HG03378 (cell line): Measurements from ENCODE around the gene SBF2.

ENCODE experiments used
- ATAC-seq: cut with Tn5 transposase; IDR thresholded peaks from one replicate; pipeline ENCODE4 v1.9.1; 2021; ENCODE audit warnings: mild to moderate bottlenecking, moderate library complexity; ENCODE audit not compliant: unreplicated experiment

SBF2 gene

GRCh38 chr11:10317776-10318526, 23.9 kb upstream of the SBF2 start:
- ATAC-seq: peak; percentile 51

GRCh38 chr11:10317151-10317755, 23.2 kb upstream of the SBF2 start:
- ATAC-seq: peak; percentile 11

GRCh38 chr11:10315083-10315482, 21.1 kb upstream of the SBF2 start:
- no peak for ATAC-seq

- ATAC-seq: peak; percentile 85
Observed at GRCh38 chr11:10314199-10315072, 20.4 kb upstream of the SBF2 start.

- no peak for ATAC-seq
Observed at GRCh38 chr11:10311802-10312201, 17.8 kb upstream of the SBF2 start.

GRCh38 chr11:10310301-10310841, 16.4 kb upstream of the SBF2 start:
- ATAC-seq: no peak

- no peak for ATAC-seq
Observed at GRCh38 chr11:10309163-10310093, 15.4 kb upstream of the SBF2 start.

GRCh38 chr11:10308201-10308954, 14.4 kb upstream of the SBF2 start:
- no peak for ATAC-seq

GRCh38 chr11:10307400-10308200, 13.6 kb upstream of the SBF2 start:
- ATAC-seq: peak; percentile 56

- ATAC-seq: no peak
Observed at GRCh38 chr11:10307022-10307399, 13.0 kb upstream of the SBF2 start.

GRCh38 chr11:10305964-10306918, 12.2 kb upstream of the SBF2 start:
- ATAC-seq: no peak

- ATAC-seq: no peak
Observed at GRCh38 chr11:10305262-10305963, 11.4 kb upstream of the SBF2 start.

GRCh38 chr11:10304495-10305261, 10.7 kb upstream of the SBF2 start, which contains the start of gene ADM:
Gene ADM, plus strand, starts transcription at chr11:10305073. Its CDS starts 628 bp downstream, at chr11:10305701.
- no peak for ATAC-seq

GRCh38 chr11:10303558-10304363, 9.7 kb upstream of the SBF2 start:
- ATAC-seq: no peak
